A549 (cell line): ENCODE results near the gene KDELR1.

Source experiments
- BHLHE40 ChIP-seq: IDR thresholded peaks from 2 replicates; pipeline ENCODE4 v1.6.1; 2012; ENCODE audit warnings: low read depth, low read length, inconsistent platforms
- CBX2 ChIP-seq: fragments of 200-600 bp; sonication (generic); IDR thresholded peaks from 2 replicates; pipeline ENCODE4 v1.6.1; 2016; ENCODE audit warnings: low read depth, mild to moderate bottlenecking, borderline replicate concordance
- CTCF ChIP-seq: fragments of >200 bp; sonication (Bioruptor Twin); formaldehyde crosslinking; IDR thresholded peaks from 3 replicates; pipeline ENCODE4 v1.5.1; 2016
- EP300 ChIP-seq, 2 experiments: fragments of >200 bp; sonication (Bioruptor Twin); formaldehyde crosslinking; IDR thresholded peaks; 2 replicates in 1 of 2; 3 replicates in 1 of 2; pipeline ENCODE4 v1.6.1; 2016 to 2017
- FOSB ChIP-seq: fragments of 250-450 bp; sonication (Bioruptor Pico); IDR thresholded peaks from 2 replicates; pipeline ENCODE4 v1.5.0; 2020; ENCODE audit warnings: mild to moderate bottlenecking, moderate library complexity
- MAZ ChIP-seq: fragments of 150-350 bp; IDR thresholded peaks from 2 replicates; pipeline ENCODE4 v1.6.1; 2014; ENCODE audit warnings: antibody characterized with exemption, low read depth, low read length, borderline replicate concordance
- POLR2AphosphoS2 ChIP-seq: conservative IDR thresholded peaks from 2 replicates; pipeline ENCODE4 v1.6.1; 2012; ENCODE audit warnings: low read length, improper control_type of control experiment, inconsistent platforms
- TP53 ChIP-seq: fragments of 250-450 bp; sonication (Bioruptor Pico); IDR thresholded peaks from 2 replicates; pipeline ENCODE4 v1.5.0; 2021; ENCODE audit warnings: mild to moderate bottlenecking, moderate library complexity

GRCh38 chr19:48393559-48394330 lies 2.4 kb upstream of the KDELR1 start, which contains the start of gene GRIN2D:
- no peak for TF ChIP-seq MAZ
- TF ChIP-seq CTCF, result no peak
- TF ChIP-seq EP300 (IDR thresholded peaks at IDR 0.05), result no peak
- no peak for TF ChIP-seq BHLHE40
- no peak for TF ChIP-seq FOSB
- TF ChIP-seq POLR2AphosphoS2, result no peak; the same call in 1 of the 2 replicates
- no peak for TF ChIP-seq CBX2
- no peak for TF ChIP-seq TP53 (CRISPR knock-in tag)
